ENCODE measurements around the gene SCAMP4.
A peak's percentile ranks its signal among the peaks of the same experiment; 100 is the strongest.

Gene SCAMP4

GRCh38 chr19:1912760-1913505 lies 7.7 kb downstream of the SCAMP4 start:
- ATAC-seq (no peak), DNase-seq (no peak)

GRCh38 chr19:1913781-1914577 lies 8.8 kb downstream of the SCAMP4 start:
- no peak for DNase-seq
- ATAC-seq, result no peak

GRCh38 chr19:1914826-1915341 lies 9.7 kb downstream of the SCAMP4 start:
- DNase-seq, result no peak
- no peak for ATAC-seq

GRCh38 chr19:1917146-1917545 lies 11.9 kb downstream of the SCAMP4 start:
- no peak for DNase-seq

GRCh38 chr19:1917926-1918325 lies 12.7 kb downstream of the SCAMP4 start:
- ATAC-seq (no peak), DNase-seq (no peak)

More at GRCh38 chr19:1917146-1917545, 11.9 kb downstream of the SCAMP4 start:
- ATAC-seq, result no peak

- no peak for DNase-seq
- ATAC-seq, result no peak
Measured at GRCh38 chr19:1918975-1919374, 13.8 kb downstream of the SCAMP4 start.

GRCh38 chr19:1920644-1921043 lies 15.4 kb downstream of the SCAMP4 start:
- DNase-seq, result no peak
- ATAC-seq, result no peak

- no peak for ATAC-seq
- no peak for DNase-seq
Measured at GRCh38 chr19:1921326-1921725, 16.1 kb downstream of the SCAMP4 start.

GRCh38 chr19:1921825-1922224 lies 16.6 kb downstream of the SCAMP4 start:
- ATAC-seq (no peak), DNase-seq (no peak)

GRCh38 chr19:1922803-1923202 lies 17.6 kb downstream of the SCAMP4 start:
- DNase-seq (no peak), ATAC-seq (no peak)

GRCh38 chr19:1923319-1923718 lies 18.1 kb downstream of the SCAMP4 start:
- peak; percentile 70 for ATAC-seq
- no peak for DNase-seq

- no peak for DNase-seq
- no peak for ATAC-seq
Measured at GRCh38 chr19:1924320-1924961, 19.2 kb downstream of the SCAMP4 start.

GRCh38 chr19:1925544-1925943 lies 20.3 kb downstream of the SCAMP4 start:
- DNase-seq (no peak), ATAC-seq (no peak)

- ATAC-seq (peak; percentile 87), DNase-seq (peak; percentile 90)
Measured at GRCh38 chr19:1929021-1929742, 24.0 kb downstream of the SCAMP4 start.

GRCh38 chr19:1931445-1931844 lies 26.2 kb downstream of the SCAMP4 start:
- DNase-seq (no peak), ATAC-seq (no peak)

- ATAC-seq, result no peak
Measured at GRCh38 chr19:1932395-1932794, 27.2 kb downstream of the SCAMP4 start.

GRCh38 chr19:1933244-1933643 lies 28.0 kb downstream of the SCAMP4 start:
- DNase-seq, result no peak

More at GRCh38 chr19:1932395-1932794, 27.2 kb downstream of the SCAMP4 start:
- DNase-seq, result no peak

GRCh38 chr19:1933942-1934341 lies 28.7 kb downstream of the SCAMP4 start:
- ATAC-seq (no peak), DNase-seq (no peak)

More at GRCh38 chr19:1933244-1933643, 28.0 kb downstream of the SCAMP4 start:
- ATAC-seq, result no peak

GRCh38 chr19:1935484-1936208 lies 30.4 kb downstream of the SCAMP4 start:
- DNase-seq, result no peak
- ATAC-seq, result peak; percentile 29

GRCh38 chr19:1936430-1936829 lies 31.2 kb downstream of the SCAMP4 start:
- DNase-seq (no peak), ATAC-seq (no peak)

GRCh38 chr19:1936916-1937610 lies 31.9 kb downstream of the SCAMP4 start:
- no peak for ATAC-seq
- no peak for DNase-seq

Data from stimulated activated naive CD8-positive, alpha-beta T cell treated with anti-CD3 and anti-CD28 coated beads, Interleukin-15, Interleukin-2, amounts not matched to agents 100 U/mL and 50 U/mL, for 24 hours (primary cell).